ENCODE measurements around the gene TADA3.

TADA3 gene

DNA sequence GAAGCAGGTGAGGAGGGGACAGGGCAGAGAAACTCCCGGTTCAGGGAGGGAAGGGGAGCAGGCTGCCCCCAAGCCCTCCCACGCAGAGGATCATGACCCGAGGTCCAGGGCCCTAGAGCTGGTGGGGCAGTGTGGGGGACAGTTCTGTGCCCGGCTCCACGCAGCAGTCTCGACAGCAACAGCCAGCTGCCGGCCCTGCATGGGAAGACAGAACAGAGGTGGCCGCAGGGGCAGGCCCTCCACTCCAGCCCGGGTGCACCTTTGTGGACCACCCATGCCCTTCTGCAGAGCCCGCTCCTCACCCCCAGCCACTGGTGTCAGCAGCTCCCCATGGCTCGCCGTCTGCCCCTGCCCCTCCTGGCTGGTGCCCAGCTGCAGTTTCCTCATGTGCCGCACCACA is 34.8 kb downstream of the TADA3 start:
- DNase-seq: no peak

DNA sequence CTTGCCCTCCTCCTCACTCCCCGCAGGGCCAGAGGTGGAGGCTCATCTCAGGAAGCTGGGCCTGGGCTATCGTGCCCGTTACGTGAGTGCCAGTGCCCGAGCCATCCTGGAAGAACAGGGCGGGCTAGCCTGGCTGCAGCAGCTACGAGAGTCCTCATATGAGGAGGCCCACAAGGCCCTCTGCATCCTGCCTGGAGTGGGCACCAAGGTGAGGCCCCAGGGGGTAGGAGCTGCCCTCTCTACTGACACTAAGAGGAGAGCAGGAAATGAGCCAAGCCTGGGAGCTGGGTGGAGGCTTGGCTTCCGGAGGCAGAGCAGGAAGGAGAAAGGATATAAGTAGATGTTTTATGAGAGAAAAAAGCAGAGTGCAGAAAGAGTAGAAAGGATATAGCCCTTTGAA is 37.6 kb downstream of the TADA3 start:
- no peak for DNase-seq

DNA sequence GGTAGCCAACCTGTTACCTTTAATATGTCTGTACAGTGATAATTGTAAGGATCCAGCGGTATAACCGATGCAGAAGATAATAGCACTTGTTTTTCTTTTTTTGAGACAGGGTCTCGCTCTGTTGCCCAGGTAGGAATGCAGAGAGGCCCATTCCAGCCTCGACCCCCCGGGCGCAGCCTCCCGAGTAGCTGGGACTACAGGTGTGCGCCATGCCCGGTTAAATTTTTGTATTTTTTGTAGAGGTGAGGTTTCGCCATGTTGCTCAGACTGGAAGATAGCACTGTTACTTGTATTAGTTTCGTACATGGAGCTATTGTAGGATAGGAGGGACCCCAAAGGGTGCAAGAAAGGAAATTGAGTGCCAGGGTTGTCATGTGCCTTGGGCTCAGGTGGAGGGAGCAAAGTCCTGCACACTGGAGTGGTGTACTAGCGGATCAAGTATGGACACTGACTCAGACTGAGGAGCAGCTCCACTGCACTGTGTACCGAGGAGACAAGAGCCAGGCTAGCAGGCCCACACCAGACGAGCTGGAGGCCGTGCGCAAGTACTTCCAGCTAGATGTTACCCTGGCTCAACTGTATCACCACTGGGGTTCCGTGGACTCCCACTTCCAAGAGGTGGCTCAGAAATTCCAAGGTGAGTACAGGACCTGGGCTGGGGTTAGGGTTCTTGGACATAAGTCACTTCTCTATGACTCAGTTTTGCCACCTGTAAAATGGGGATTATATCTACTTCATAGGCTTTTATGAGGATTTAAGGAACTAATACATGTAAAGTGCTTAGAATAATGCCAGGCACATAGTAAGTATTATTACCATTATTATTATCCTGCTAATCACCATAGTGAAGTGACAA is 41.5 kb downstream of the TADA3 start:
- peak; percentile 29 for DNase-seq

DNA sequence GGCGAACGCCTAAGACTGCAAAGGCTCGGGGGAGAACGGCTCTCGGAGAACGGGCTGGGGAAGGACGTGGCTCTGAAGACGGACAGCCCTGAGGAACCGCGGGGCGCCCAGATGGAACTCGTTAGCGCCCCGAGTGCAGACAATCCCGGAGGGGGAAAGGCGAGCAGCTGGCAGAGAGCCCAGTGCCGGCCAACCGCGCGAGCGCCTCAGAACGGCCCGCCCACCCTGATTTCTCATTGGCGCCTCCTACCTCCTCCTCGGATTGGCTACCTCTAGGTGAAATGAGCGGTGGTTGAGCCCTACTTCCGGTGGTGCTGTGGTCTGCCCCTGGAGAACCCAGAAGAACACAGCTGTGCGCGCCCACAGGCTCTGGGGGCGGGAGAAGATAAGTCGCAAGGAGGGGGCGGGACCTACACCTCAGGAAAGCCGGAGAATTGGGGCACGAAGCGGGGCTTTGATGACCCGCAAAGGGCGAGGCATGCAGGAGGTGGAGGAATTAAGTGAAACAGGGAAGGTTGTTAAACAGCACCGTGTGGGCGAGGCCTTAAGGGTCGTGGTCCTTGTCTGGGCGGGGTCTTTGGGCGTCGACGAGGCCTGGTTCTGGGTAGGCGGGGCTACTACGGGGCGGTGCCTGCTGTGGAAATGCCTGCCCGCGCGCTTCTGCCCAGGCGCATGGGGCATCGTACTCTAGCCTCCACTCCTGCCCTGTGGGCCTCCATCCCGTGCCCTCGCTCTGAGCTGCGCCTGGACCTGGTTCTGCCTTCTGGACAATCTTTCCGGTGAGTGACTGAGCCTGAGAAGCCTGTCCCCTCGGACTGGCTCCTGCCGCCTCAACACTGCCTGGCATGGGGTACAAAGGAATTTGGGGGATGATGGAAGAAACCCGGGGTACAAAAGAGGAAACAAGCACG is 42.4 kb downstream of the TADA3 start, which contains the start of gene OGG1:
Gene OGG1 (plus strand): TSS at position 308 of the 911 bp plus-strand sequence. CDS start 335 bp downstream, at position 643.
- peak; percentile 97 for DNase-seq

DNA sequence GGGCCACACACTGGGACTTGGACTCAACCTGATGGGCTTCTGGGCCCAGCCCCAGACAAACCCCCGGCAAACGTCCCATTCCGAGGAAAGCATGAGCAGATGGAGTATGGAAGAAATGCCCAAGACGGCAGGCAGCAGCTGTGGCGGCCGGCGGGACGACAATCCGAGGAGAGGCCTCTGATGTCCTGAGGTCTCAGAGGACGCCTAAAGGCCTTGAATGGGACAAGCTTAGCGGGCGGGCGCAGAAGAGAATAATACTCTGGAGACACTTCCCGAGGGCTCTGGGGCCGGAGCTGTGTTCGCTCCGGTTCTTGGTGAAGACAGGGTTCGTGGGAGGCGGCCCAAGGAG is 43.0 kb downstream of the TADA3 start:
- DNase-seq: no peak

DNA sequence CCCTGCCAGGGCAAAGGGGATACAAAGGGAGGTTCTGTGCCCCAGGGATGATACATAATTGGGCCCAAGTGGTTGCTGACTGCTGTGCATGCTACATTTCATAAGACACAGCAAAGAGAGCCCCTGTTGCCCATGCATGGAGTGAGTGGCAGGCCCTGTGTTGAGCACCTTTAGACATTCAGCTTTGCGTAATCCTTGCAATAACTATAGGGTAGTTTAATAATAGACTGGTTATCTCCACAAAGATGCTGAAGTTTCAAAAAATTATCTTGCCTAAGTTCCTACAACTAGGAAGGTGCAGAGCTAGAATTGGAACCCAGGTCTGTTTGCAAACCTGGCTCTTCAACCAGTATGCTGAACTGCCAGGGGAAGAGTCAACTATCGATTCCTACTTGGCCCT is 44.2 kb downstream of the TADA3 start:
- no peak for DNase-seq

DNA sequence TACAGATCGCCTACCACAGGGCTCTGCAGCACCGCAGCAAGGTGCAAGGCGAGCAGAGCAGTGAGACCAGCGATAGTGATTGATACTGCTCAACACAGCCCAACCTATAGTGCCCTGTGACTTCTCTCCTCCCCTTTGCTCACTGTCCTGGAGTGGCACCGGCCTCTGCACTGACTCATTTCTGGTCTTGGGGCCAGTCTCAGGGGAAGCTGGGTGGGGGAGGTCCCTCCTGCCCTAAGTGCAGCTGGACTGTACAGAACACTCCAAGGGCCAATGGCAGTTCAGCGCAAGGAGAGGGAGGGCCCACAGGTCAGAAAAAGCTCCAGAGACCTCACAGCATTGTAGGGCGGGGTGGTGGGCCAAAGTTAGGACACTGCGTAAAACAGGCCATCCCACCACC is 45.0 kb downstream of the TADA3 start:
- DNase-seq: no peak

DNA sequence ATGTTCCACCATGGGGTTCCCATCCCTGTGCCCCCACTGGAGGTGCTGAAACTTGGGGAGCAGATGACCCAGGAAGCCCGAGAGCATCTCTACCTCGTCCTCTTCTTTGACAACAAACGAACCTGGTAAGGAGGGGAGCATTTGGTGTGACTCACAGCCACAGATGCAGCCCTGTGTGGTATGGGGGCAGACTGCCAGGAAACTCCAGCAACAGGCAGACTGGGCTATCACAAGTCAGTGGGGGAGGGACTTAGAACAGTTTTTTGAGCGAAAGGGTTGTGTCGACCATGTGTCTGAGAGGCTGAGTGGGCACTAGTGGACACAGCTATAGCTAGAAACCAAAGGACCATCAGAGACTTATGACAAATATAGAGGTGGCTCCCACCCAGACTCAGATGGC is 45.9 kb downstream of the TADA3 start:
- DNase-seq: no peak

DNA sequence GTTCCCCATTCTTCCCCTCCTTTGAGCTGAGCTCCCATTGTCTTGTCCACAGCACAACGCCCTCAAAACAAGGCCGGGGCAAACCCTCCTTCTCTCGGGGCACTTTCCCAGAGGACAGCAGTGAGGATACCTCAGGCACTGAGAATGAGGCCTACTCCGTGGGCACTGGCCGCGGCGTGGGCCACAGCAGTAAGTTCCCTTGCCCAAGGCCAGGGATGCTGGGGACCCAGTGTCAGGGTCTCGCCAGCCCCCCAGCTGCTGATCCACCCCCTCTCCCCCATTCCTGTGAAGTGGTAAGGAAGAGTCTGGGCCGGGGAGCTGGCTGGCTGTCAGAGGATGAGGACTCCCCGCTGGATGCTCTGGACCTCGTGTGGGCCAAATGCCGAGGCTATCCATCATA is 46.8 kb downstream of the TADA3 start:
- DNase-seq: no peak

DNA sequence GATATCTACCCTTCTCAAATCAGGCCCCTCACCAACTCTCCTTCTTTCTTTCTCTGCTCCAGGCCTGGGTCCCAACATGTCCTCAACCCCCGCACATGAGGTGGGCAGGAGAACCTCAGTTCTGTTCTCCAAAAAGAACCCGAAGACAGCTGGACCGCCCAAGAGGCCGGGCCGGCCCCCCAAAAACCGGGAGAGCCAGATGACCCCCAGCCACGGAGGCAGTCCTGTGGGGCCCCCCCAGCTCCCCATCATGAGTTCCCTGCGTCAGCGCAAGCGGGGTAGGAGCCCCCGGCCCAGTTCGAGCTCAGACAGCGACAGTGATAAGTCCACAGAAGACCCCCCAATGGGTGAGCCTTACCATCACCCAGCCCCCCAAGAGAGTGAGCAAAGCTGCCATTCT is 48.1 kb downstream of the TADA3 start:
- no peak for DNase-seq

DNA sequence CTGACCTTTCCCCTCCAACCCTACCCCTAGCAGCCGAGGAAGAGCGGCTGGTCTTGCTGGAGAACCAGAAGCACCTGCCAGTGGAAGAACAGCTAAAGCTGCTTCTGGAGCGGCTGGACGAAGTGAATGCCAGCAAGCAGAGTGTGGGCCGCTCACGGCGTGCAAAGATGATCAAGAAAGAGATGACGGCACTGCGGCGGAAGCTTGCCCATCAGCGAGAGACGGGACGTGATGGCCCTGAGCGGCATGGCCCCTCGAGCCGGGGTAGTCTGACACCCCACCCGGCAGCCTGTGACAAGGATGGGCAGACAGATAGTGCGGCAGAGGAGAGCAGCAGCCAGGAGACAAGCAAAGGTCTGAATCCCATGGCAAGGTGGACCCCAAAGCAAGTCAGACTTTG is 48.7 kb downstream of the TADA3 start:
- no peak for DNase-seq

DNA sequence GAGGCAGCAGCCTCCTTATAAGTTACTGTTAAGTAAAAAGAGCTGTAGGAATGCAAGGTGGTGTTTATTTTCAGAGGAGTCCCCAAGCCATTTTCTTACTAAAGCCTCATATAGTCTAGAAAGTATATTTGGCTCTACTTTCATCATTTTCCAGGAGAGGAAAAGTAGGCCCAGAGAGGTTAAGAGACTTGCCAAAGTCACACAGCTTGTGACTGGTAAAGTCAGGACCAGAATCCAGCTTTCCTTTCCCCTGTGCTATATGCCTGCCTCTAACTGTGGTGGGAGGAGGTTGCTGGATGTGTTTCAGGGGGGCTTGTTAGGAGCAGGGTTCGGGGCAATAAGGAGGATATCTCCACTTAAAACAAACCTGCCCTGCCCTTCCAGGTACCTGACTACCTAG is 49.7 kb downstream of the TADA3 start:
- DNase-seq: no peak

DNA sequence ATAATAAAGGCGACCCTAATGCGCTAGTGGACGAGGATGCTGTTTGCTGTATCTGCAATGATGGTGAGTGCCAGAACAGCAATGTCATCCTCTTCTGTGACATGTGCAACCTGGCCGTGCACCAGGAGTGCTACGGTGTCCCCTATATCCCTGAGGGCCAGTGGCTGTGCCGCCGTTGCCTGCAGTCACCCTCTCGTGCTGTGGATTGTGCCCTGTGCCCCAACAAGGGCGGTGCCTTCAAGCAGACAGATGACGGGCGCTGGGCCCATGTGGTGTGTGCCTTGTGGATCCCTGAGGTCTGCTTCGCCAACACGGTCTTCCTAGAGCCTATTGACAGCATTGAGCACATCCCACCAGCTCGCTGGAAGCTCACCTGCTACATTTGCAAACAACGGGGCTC is 53.1 kb downstream of the TADA3 start:
- no peak for DNase-seq

DNA sequence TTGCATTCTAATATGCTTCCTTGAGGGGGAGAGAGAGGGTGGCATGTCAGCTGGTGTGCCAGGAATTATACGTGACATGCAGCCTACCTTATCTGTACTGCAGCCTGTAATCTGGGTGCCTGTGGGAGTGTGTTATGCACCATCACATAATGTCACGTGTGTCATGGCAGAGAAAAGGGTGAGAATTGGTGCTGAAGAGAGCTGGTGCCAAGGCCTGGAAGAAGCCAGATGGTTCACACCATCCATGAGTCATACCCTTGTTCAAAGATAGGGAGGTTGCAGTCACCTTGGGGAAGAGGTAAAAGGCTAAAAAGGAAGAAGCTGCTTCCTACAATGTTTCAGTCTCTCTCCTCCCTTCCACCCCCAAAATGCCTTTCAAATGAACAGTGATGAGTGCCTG is 55.4 kb downstream of the TADA3 start:
- DNase-seq: no peak

DNA sequence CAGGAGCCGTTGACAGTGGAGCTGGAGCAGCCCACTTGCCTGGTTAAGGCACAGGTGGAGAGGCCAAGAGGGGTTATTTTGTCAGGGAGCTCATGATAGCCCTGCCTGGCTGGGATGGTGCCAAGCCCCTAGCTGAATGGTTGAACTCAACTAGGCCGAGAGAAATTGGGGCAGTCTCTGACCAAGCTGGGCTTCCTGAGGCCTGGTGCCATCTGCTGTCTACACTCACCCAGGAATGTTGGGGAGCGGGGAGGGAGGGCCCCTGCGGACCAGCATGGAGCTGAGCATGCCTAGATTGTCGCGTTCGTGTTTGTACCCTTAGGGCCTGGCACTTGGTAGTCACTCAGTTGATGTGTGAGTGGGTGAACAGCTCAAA is 59.5 kb downstream of the TADA3 start:
- DNase-seq: no peak

DNA sequence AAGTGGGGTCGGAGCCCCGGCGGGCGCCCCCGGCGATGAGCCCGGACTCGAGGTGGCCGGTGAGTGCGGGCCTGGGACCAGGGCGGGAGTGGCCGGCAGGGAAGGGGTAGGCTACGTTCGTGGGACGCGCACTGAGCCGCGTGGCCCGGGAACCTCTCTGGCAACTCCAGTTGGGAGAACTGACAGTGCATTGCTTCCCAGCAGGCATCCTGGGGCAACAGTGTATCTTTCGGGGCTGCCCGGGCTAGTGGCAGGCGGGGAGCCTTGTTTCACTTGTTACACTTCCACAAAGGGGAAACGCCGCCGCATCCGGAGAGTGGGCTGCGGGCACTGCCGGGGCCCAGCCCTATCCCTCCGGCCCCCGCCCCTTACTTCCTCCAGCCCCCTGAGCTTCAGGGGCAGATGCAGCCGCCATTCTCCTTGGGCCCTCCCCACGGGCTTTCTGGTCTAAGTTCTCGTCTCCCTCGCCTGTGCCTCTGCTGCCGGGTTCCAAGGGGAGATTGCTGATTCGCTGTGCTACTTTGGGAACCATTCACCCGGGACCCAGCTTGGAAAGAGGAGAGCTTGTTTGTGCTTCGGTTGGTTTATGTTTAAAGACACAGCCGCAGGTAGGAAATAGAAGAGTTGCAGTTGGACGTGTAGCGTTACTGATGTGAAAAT is 60.1 kb downstream of the TADA3 start:
- no peak for DNase-seq

DNA sequence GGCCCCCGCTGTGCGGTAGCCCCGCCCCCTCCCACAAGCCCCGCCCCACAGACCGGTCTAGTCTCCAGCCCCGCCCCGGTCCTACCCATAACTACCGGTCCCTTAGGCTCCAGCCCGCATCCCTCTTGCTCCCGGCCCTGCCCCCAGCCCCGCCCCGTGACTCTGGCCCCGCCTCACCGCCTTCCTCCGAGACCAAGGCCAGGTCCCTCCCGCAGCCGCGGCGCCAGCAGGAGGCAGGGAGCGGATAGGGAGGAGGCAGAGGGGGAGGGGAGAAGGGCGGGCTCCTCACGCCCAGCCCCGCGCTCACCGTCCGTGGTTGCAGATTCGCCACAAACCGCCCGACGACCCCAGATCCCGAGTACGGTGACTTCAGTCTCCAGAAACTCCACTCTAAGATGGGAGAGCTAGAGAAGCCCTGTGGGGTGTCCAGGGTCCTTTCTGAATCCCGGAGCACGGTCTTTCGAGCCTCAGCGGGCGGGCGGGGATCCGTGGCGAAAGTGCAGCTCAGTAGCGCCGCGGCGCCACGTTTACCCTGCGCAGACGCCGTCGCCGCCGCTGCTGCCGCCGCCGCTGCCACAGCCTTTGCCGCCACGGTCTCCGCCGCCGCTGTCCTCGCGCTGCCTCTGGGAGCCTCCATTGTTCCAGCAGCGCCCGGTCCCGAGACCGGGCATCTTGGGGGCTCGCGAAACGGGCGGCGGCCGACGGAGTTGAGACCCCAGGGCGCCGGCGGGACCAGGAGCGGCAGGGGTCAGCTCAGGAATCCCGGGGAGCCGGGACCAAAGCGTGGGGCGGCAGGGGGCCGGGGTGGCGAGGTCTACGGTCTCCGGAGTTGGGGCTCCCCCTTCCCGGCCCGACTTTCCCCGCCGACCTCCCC is 60.8 kb downstream of the TADA3 start, which contains the start of gene BRPF1:
Gene BRPF1 (plus strand): TSS at position 530 of the 874 bp plus-strand sequence. CDS start 2,406 bp downstream, outside the sequence.
- peak; percentile 99 for DNase-seq

DNA sequence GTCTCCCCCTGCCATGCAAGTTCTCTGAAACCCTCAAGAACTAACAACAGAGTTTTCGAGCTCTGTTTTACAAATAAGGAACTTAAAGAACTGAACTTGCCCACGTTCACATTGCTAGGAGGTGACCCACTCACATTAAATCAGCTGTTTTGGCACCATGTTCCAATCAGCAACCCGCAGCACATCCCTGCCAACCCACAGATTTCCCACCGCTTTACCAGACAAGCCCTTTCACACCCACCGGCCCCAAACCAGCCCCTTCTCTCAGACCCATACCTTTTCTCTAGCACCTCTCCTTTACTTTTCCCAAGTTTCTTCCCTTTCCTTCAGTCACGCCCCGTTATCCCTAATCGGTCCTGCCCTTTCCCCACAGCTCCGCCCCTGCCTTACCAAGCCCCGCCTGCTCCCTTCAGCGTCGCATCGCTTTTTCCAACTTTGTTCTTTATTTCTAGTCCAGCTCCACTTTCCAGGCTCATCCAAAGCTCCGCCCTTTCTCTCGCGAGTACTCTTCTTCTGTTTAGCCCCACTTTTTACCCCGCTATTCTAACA is 61.5 kb downstream of the TADA3 start:
- DNase-seq: peak; percentile 81

All from retina (tissue), 1 donor.